ENCODE measurements around the gene RETN.
A peak's percentile ranks its signal among the peaks of the same experiment; 100 is the strongest.

Gene RETN

DNA sequence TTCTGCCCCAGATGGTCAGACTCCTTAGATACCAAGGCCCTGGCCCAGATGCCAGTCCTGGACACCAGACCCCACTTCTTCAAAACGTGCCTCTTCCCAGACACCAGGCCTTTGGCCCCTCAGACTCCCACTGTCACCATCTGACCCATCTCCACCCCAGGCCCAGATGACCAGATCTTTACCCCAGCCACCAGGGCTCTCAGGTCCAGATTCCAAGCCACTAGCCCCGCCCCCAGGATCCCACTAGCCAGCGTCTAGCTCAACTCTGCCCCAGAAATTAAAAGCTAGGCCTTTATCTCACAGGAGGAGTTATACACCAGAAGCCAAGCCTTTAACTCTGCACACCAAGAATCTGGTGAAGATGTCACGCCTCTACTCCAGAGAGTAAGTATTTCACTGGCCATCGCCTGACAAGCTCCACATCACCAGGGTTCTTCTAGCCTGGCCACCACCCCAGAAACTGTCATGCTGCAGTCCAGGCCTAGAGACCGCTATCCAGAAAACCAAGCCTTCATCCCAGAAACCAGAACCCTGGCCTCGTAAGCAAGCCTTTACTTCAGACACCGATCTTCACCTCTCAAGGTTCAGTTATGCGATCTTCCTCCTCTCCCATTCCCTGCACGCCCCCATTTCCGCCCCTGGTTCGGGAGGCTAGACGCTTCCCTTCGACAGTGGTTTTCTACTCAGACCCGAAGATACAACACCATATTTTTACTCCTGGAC lies 40.1 kb upstream of the RETN start:
- Histone ChIP-seq H3K27ac (ENCODE audit: low read depth in 2 of 2, low read length in 2 of 2) (peak overlapping the region; percentile 53 to 76), H3K4me3 (ENCODE audit: low read length in 2 of 2) (peak overlapping the region; percentile 88 to 100), H3K27me3 (ENCODE audit: control insufficient read depth in 2 of 2, insufficient read depth in 2 of 2, low read length in 2 of 2) (no peaks in the 10 kb centered on the region), H3K4me1 (ENCODE audit: control insufficient read depth in 2 of 2, insufficient read depth in 2 of 2, low read length in 2 of 2) (peaks cover 18 to 22% of the 10 kb centered on the region in 2 donors), H3K36me3 (ENCODE audit: control insufficient read depth in 2 of 2, insufficient read depth in 2 of 2, low read length in 2 of 2) (peaks cover 10 to 33% of the 10 kb centered on the region in 2 donors), H3K9me3 (ENCODE audit: control insufficient read depth in 2 of 2, low read length in 2 of 2) (no peaks in the 10 kb centered on the region), H3K9ac (ENCODE audit: low read depth in 1 of 2, low read length in 2 of 2) (peak overlapping the region; percentile 78 to 98)

DNA sequence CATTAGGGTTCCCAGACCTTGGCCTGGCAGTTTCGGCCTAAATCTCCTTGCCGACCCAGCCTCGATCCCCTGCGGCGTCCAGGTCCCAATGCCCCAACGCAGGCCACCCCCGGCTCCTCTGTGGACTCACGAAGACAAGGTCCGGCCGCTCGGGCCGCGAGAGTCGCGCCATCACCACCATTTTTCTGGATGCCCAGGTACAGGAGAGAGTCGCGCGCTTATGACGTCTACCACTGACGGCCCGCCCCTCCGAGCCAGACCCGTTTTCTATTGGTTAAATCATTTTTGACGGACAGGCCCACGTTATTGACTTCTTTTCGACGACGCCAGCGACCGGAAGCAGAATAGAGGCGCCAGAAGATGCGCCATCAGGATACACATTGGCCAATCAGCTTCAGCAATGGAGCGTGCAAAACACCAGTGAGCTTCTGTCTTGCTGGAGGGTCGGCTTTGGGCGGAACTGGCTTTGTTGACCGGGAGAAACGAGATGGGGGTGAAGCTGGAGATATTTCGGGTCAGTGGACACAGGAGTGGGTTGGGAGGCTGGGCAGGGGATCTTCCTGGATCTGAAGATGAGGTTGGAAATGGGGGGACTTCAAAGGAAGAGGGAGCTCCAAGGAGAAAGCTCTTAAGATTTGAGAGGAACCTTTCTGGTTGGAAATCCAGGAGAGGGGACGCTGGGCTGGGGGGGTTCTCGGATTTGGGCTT lies 39.3 kb upstream of the RETN start, which contains the start of the genes PET100 and XAB2:
Gene PET100, plus strand, starts transcription at position 447 of the 708 bp plus-strand sequence. Its CDS starts 41 bp downstream, at position 488.
Gene XAB2, minus strand, starts transcription at position 199 of the 708 bp plus-strand sequence. Its CDS starts 18 bp downstream, at position 181.
- peaks cover 5 to 29% of the 10 kb centered on the region in 2 donors for H3K36me3 ChIP-seq (ENCODE audit: control insufficient read depth in 2 of 2, insufficient read depth in 2 of 2, low read length in 2 of 2)
- H3K9ac ChIP-seq (ENCODE audit: low read depth in 1 of 2, low read length in 2 of 2): peak within 1 kb of the TSS; percentile 78 to 98
- H3K27ac ChIP-seq (ENCODE audit: low read depth in 2 of 2, low read length in 2 of 2): peak within 1 kb of the TSS; percentile 61 to 76
- H3K4me1 ChIP-seq (ENCODE audit: control insufficient read depth in 2 of 2, insufficient read depth in 2 of 2, low read length in 2 of 2): peaks cover 18 to 22% of the 10 kb centered on the region in 2 donors
- no peaks in the 10 kb centered on the region for H3K9me3 ChIP-seq (ENCODE audit: control insufficient read depth in 2 of 2, low read length in 2 of 2)
- H3K4me3 ChIP-seq (ENCODE audit: low read length in 2 of 2): peak within 1 kb of the TSS; percentile 88 to 100
- H3K27me3 ChIP-seq (ENCODE audit: control insufficient read depth in 2 of 2, insufficient read depth in 2 of 2, low read length in 2 of 2): no peaks in the 10 kb centered on the region

DNA sequence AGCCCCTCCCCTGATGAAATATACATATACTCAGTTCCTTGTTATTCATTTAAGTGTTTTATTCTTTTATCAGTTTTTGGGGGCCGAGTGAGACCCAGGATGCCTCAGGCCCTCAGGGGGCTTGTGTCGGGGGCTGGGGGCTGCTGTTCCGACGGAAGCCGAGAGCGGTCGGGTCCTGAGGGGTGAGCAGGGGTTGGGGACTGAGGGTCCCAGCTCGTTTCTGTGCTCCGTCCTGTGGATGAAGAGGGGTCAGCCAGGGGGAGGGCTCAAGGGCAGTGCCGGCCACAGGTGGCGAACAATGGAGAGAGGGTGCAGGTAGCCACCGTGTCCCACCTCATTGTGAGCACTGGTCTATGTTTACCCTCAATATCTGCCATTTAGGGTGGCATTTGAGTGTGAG lies 37.3 kb upstream of the RETN start:
- no peak overlapping the region for H3K9ac ChIP-seq (ENCODE audit: low read depth in 1 of 2, low read length in 2 of 2)
- peaks cover 19 to 24% of the 10 kb centered on the region in 2 donors for H3K4me1 ChIP-seq (ENCODE audit: control insufficient read depth in 2 of 2, insufficient read depth in 2 of 2, low read length in 2 of 2)
- no peak overlapping the region for H3K4me3 ChIP-seq (ENCODE audit: low read length in 2 of 2)
- H3K9me3 ChIP-seq (ENCODE audit: control insufficient read depth in 2 of 2, low read length in 2 of 2): no peaks in the 10 kb centered on the region
- no peak overlapping the region for H3K27ac ChIP-seq (ENCODE audit: low read depth in 2 of 2, low read length in 2 of 2)
- H3K27me3 ChIP-seq (ENCODE audit: control insufficient read depth in 2 of 2, insufficient read depth in 2 of 2, low read length in 2 of 2): no peaks in the 10 kb centered on the region
- H3K36me3 ChIP-seq (ENCODE audit: control insufficient read depth in 2 of 2, insufficient read depth in 2 of 2, low read length in 2 of 2): peaks cover 0 to 13% of the 10 kb centered on the region in 2 donors

DNA sequence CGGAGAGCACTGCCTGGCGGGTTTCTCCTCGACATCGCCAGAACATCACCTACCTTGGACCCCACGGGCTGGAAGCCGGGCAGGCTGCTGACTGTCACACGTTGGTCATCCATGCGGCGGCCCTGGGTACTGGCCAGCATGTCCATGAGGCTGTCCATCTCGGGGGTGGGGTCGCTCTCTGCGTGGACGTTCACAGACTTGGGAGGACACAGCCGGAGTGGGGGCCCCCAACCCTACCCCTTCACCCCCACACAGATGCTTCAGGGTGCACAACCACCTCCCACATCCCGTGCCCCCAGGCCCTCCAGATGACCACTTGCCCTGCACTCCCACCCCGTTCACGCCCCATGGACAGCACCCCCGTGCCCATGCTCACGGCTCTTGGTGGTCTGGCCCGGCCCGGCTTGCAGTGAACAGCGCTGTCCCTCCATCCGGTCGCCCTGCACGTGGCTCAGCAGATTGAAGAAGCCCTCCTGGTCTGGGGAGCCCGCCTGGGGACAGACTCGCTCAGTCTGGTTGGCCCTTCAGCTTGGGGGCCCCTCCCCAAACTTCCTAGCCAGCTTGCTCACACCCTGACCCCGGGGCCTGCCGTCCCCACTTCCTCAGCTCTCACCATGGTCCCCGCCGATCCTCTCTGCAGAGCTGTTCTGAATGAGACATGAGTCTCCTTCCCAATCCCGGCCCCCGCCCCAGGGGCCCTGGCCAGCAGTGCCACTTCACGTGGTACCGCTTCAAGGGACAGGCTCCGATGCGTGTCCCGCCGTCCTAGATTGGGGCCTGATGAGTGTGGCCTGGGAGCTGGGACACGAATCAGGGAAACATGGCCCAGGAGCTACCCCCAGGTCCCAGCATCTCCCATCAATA lies 36.3 kb upstream of the RETN start:
- no peaks in the 10 kb centered on the region for H3K27me3 ChIP-seq (ENCODE audit: control insufficient read depth in 2 of 2, insufficient read depth in 2 of 2, low read length in 2 of 2)
- no peak overlapping the region for H3K9ac ChIP-seq (ENCODE audit: low read depth in 1 of 2, low read length in 2 of 2)
- peaks cover 0 to 10% of the 10 kb centered on the region in 2 donors for H3K36me3 ChIP-seq (ENCODE audit: control insufficient read depth in 2 of 2, insufficient read depth in 2 of 2, low read length in 2 of 2)
- H3K4me3 ChIP-seq (ENCODE audit: low read length in 2 of 2): no peak overlapping the region
- no peak overlapping the region for H3K27ac ChIP-seq (ENCODE audit: low read depth in 2 of 2, low read length in 2 of 2)
- no peaks in the 10 kb centered on the region for H3K9me3 ChIP-seq (ENCODE audit: control insufficient read depth in 2 of 2, low read length in 2 of 2)
- H3K4me1 ChIP-seq (ENCODE audit: control insufficient read depth in 2 of 2, insufficient read depth in 2 of 2, low read length in 2 of 2): peaks cover 22 to 24% of the 10 kb centered on the region in 2 donors

DNA sequence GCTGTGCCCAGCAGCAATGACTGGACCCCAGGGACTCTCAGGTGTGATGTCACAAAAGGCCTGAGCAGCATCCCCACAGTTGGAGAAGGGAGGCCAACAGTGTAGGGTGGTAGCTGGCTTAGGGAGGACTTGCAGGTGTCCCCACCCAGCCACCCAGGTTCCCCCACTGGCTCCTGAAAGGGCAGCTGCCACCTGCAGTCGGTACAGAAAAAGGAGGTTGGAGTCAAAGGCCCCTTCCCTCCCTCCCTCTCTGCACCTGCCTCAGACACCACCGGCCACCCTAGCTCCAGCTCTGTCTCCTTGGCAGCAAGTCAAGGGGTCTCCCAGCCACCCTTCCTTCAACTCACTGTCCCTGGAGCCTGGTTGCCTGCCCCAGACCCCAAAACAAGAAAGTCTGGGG lies 35.2 kb upstream of the RETN start, which contains the start of gene PCP2:
Gene PCP2, minus strand, starts transcription at position 22 of the 400 bp plus-strand sequence. CDS start 262 bp downstream, outside the sequence.
- Histone ChIP-seq H3K27me3 (ENCODE audit: control insufficient read depth in 2 of 2, insufficient read depth in 2 of 2, low read length in 2 of 2) (no peaks in the 10 kb centered on the region), H3K9me3 (ENCODE audit: control insufficient read depth in 2 of 2, low read length in 2 of 2) (no peaks in the 10 kb centered on the region), H3K9ac (ENCODE audit: low read depth in 1 of 2, low read length in 2 of 2) (no peak within 1 kb of the TSS), H3K4me3 (ENCODE audit: low read length in 2 of 2) (no peak within 1 kb of the TSS), H3K27ac (ENCODE audit: low read depth in 2 of 2, low read length in 2 of 2) (no peak within 1 kb of the TSS), H3K36me3 (ENCODE audit: control insufficient read depth in 2 of 2, insufficient read depth in 2 of 2, low read length in 2 of 2) (peaks cover 0 to 7% of the 10 kb centered on the region in 2 donors), H3K4me1 (ENCODE audit: control insufficient read depth in 2 of 2, insufficient read depth in 2 of 2, low read length in 2 of 2) (peaks cover 14 to 20% of the 10 kb centered on the region in 2 donors)

DNA sequence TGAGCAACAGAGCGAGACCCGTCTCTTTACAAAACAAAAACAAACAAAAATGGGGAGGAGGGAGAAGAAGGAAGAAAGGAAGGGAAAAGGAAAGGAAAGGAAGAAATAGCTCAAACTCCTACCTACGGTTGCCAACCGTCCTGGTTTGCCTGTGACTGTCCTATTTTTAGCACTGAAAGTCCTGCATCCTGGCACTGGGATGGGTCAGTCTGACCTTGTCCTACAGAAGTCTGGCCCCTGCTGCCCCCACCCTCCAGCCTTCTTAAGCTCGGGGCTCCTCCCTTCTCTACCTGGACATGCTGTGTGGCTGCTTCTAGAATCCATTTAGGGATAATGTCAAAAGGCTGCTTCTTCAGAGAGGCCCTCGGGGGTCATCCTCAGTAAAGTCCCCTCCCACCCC lies 33.2 kb upstream of the RETN start:
- peaks cover 4 to 11% of the 10 kb centered on the region in 2 donors for H3K4me1 ChIP-seq (ENCODE audit: control insufficient read depth in 2 of 2, insufficient read depth in 2 of 2, low read length in 2 of 2)
- no peaks in the 10 kb centered on the region for H3K9me3 ChIP-seq (ENCODE audit: control insufficient read depth in 2 of 2, low read length in 2 of 2)
- H3K9ac ChIP-seq (ENCODE audit: low read depth in 1 of 2, low read length in 2 of 2): no peak overlapping the region
- H3K27me3 ChIP-seq (ENCODE audit: control insufficient read depth in 2 of 2, insufficient read depth in 2 of 2, low read length in 2 of 2): no peaks in the 10 kb centered on the region
- H3K4me3 ChIP-seq (ENCODE audit: low read length in 2 of 2): no peak overlapping the region
- peaks cover 0 to 18% of the 10 kb centered on the region in 2 donors for H3K36me3 ChIP-seq (ENCODE audit: control insufficient read depth in 2 of 2, insufficient read depth in 2 of 2, low read length in 2 of 2)
- no peak overlapping the region for H3K27ac ChIP-seq (ENCODE audit: low read depth in 2 of 2, low read length in 2 of 2)

DNA sequence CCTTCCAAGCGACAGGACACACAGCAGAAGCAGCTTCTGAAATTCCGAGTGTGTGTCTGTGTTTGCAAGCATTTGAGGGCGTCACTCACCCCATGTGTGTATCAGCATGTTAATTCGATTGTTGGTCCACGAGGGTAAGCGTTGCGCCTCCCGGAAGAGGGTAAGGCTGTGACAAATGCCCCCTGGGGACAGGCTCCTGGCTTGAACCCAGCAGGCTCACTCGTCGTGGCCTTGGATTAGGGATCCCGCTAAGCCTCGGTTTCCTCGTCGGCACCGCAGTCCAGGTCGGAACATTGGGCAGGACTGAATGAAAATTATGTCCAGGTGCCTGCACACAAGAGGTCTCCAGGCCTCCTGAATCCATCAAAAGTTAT lies 32.5 kb upstream of the RETN start:
- Histone ChIP-seq H3K9me3 (ENCODE audit: control insufficient read depth in 2 of 2, low read length in 2 of 2) (no peaks in the 10 kb centered on the region), H3K27me3 (ENCODE audit: control insufficient read depth in 2 of 2, insufficient read depth in 2 of 2, low read length in 2 of 2) (no peaks in the 10 kb centered on the region)

DNA sequence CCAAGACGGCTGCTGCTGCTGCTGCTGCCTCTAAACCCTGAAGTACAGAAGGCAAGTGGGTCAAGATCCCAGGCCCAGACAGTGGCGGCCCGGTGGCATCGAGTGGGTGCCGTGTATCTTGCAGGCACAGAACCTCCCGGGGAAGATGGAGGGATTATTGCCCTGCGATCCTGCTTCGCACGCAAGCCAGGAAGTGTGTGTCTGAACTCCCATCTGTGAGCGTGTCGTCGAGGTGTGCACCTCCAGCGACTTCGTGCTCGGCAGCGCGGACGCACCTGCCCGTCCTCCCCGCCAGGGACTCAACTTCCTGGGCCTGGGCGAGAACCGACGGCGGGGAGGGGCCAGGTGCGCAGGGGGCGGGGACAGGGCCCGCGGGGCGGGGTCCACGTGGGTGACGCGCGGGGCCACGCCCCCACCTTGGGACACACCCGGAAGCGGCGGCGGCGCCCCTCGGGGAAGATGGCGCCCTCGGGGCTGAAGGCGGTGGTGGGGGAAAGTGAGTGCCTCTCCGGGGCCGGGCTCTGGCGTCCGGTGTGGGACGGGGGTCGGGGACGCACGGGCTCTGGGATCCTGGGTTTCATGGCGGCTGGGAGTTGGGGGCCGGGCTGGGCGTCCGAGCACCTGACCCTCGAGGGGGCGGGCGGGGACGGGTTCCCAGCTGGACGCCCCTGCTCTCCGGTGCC lies 32.0 kb upstream of the RETN start, which contains the start of gene STXBP2:
Gene STXBP2, plus strand, starts transcription at position 420 of the 683 bp plus-strand sequence. Its CDS starts 40 bp downstream, at position 460.
- peaks cover 0 to 16% of the 10 kb centered on the region in 2 donors for H3K36me3 ChIP-seq (ENCODE audit: control insufficient read depth in 2 of 2, insufficient read depth in 2 of 2, low read length in 2 of 2)
- peak within 1 kb of the TSS; percentile 84 to 87 for H3K4me3 ChIP-seq (ENCODE audit: low read length in 2 of 2)
- peak within 1 kb of the TSS; percentile 79 to 90 for H3K9ac ChIP-seq (ENCODE audit: low read depth in 1 of 2, low read length in 2 of 2)
- peaks cover 2 to 9% of the 10 kb centered on the region in 2 donors for H3K4me1 ChIP-seq (ENCODE audit: control insufficient read depth in 2 of 2, insufficient read depth in 2 of 2, low read length in 2 of 2)
- peak within 1 kb of the TSS; percentile 79 to 82 for H3K27ac ChIP-seq (ENCODE audit: low read depth in 2 of 2, low read length in 2 of 2)
- no peaks in the 10 kb centered on the region for H3K27me3 ChIP-seq (ENCODE audit: control insufficient read depth in 2 of 2, insufficient read depth in 2 of 2, low read length in 2 of 2)
- H3K9me3 ChIP-seq (ENCODE audit: control insufficient read depth in 2 of 2, low read length in 2 of 2): no peaks in the 10 kb centered on the region

More for the DNA sequence above, 32.5 kb upstream of the RETN start:
- H3K36me3 ChIP-seq (ENCODE audit: control insufficient read depth in 2 of 2, insufficient read depth in 2 of 2, low read length in 2 of 2): peaks cover 0 to 18% of the 10 kb centered on the region in 2 donors
- peak overlapping the region in 1 of 2 donors; percentile 52 for H3K9ac ChIP-seq (ENCODE audit: low read depth in 1 of 2, low read length in 2 of 2)
- peaks cover 2 to 9% of the 10 kb centered on the region in 2 donors for H3K4me1 ChIP-seq (ENCODE audit: control insufficient read depth in 2 of 2, insufficient read depth in 2 of 2, low read length in 2 of 2)
- H3K4me3 ChIP-seq (ENCODE audit: low read length in 2 of 2): peak overlapping the region in 1 of 2 donors; percentile 70
- H3K27ac ChIP-seq (ENCODE audit: low read depth in 2 of 2, low read length in 2 of 2): peak overlapping the region; percentile 79 to 82

All from mucosa of rectum (tissue), 2 donors.